HepG2 (cell line): ENCODE measurements around the gene IAH1. TPM values are rescaled to one million over a fixed set of nuclear protein-coding genes. Genes with fewer than 3 reads are reported as not detected.
A peak's percentile ranks its signal among the peaks of the same experiment; 100 is the strongest.

Experiments used
- ATAC-seq: fragments of 200-7000 bp; cut with Tn5 transposase; 3 replicates; pipeline ENCODE4 v1.9.1; 2020; ENCODE audit warnings: mild to moderate bottlenecking, moderate library complexity
- BruUV-seq: library from RNA; stranded (reverse); fragments of 400-500 nt; replicated peaks from 2 replicates; lab custom pipeline; 2021; lab: Mats Ljungman, UMichigan
- CTCF ChIA-PET: fragments of 300-600 bp; formaldehyde crosslinking; extraction: SDS; loops from one replicate; lab custom pipeline; 2021; ENCODE audit warnings: low total read pairs, inconsistent platforms, low intra/inter-chr PET ratio; lab: Yijun Ruan, JAX
- POLR2A ChIA-PET: fragments of 350-600 bp; sonication (Branson Sonifier 250); formaldehyde crosslinking; loops from one replicate; lab custom pipeline; 2020; ENCODE audit warnings: antibody characterized with exemption, inconsistent platforms; lab: Yijun Ruan, JAX
- DNase-seq: peaks from one replicate; pipeline ENCODE4 v3.0.0-alpha.2; 2015; ENCODE audit warnings: low spot score
- FAIRE-seq: peaks from 3 replicates; lab custom pipeline; 2011; peaks lifted over from hg19 to GRCh38; lab: Jason Lieb, UNC
- H2AFZ ChIP-seq: one replicate; pipeline ENCODE4 v1.6.1; 2011; ENCODE audit warnings: low read length, inconsistent platforms
- H3K27ac ChIP-seq: fragments of 300-600 bp; 3 replicates; pipeline ENCODE4 v1.8.0; 2011; ENCODE audit warnings: mixed run types, mild to moderate bottlenecking, mixed read lengths, low read length, inconsistent platforms; ENCODE audit not compliant: insufficient read depth; ENCODE audit errors: extremely low read length
- H3K27me3 ChIP-seq, 2 experiments: fragments of 200-600 bp in 1 of 2; 2 replicates in 1 of 2; 3 replicates in 1 of 2; pipeline versions ENCODE4 v1.6.0 to v1.8.0; 2011; ENCODE audit warnings: low read length in 2 of 2, mild to moderate bottlenecking in 2 of 2, moderate library complexity in 2 of 2, inconsistent platforms in 1 of 2; ENCODE audit not compliant: insufficient read depth in 2 of 2, control insufficient read depth in 1 of 2
- H3K36me3 ChIP-seq, 2 experiments: fragments of 200-600 bp in 1 of 2; replicated peaks in 1 of 2; 2 replicates in 1 of 2; 3 replicates in 1 of 2; pipeline versions ENCODE4 v1.5.1 to v1.8.0; 2011; ENCODE audit warnings: low read length in 2 of 2, inconsistent platforms in 1 of 2; ENCODE audit not compliant: insufficient read depth in 2 of 2, control insufficient read depth in 1 of 2
- H3K4me1 ChIP-seq: 2 replicates; pipeline ENCODE4 v1.5.1; 2012; ENCODE audit warnings: low read length, inconsistent platforms; ENCODE audit not compliant: insufficient read depth
- H3K4me2 ChIP-seq: 2 replicates; pipeline ENCODE4 v1.6.0; 2011; ENCODE audit warnings: low read depth, low read length, inconsistent platforms
- H3K4me3 ChIP-seq, 3 experiments: fragments of 200-600 bp in 1 of 3; sonication (generic), shearing (Covaris generic) in 1 of 3; replicated peaks in 1 of 3; 2 replicates each; pipeline ENCODE4 v1.5.1; 2011 to 2016; ENCODE audit warnings: low read length in 3 of 3, inconsistent platforms in 2 of 3, low read depth in 2 of 3, mild to moderate bottlenecking in 2 of 3, control low read depth in 1 of 3, mixed read lengths in 1 of 3; ENCODE audit not compliant: insufficient read depth in 1 of 3
- H3K79me2 ChIP-seq: one replicate; pipeline ENCODE4 v1.6.1; 2011; ENCODE audit warnings: low read length, inconsistent platforms; ENCODE audit not compliant: insufficient read depth
- H3K9ac ChIP-seq: 2 replicates; pipeline ENCODE4 v1.6.0; 2011; ENCODE audit warnings: mild to moderate bottlenecking, low read depth, low read length, inconsistent platforms; ENCODE audit not compliant: insufficient read depth
- H3K9me3 ChIP-seq: 2 replicates; pipeline ENCODE4 v1.5.1; 2012; ENCODE audit warnings: mild to moderate bottlenecking, low read length
- H4K20me1 ChIP-seq: 2 replicates; pipeline ENCODE4 v1.6.0; 2011; ENCODE audit warnings: inconsistent platforms, mild to moderate bottlenecking, low read length, moderate library complexity; ENCODE audit not compliant: insufficient read depth
- FOXK1 ChIP-seq: sonication (generic); formaldehyde crosslinking; IDR thresholded peaks from 2 replicates; pipeline ENCODE4 v1.4.0; 2020; ENCODE audit warnings: low read depth, missing genetic modification reagents, borderline replicate concordance
- GABPB1 ChIP-seq: IDR thresholded peaks from 2 replicates; pipeline ENCODE4 v1.6.1; 2016; ENCODE audit warnings: mild to moderate bottlenecking, missing genetic modification reagents, moderate library complexity, missing compliant biosample characterization
- KDM4B ChIP-seq: sonication (generic); formaldehyde crosslinking; IDR thresholded peaks from 2 replicates; pipeline ENCODE4 v1.4.0; 2020; ENCODE audit warnings: missing genetic modification reagents
- KLF16 ChIP-seq, 2 experiments: sonication (generic) in 1 of 2; formaldehyde crosslinking in 1 of 2; IDR thresholded peaks; 2 replicates each; pipeline versions ENCODE4 v1.6.1 to v1.8.0; 2016 to 2023; ENCODE audit warnings: missing genetic modification reagents in 2 of 2, missing compliant biosample characterization in 1 of 2
- MAFF ChIP-seq: IDR thresholded peaks from 2 replicates; pipeline ENCODE4 v1.6.1; 2011; ENCODE audit warnings: low read depth, low read length, improper control_type of control experiment
- MAFK ChIP-seq, 2 experiments: IDR thresholded peaks in 1 of 2; conservative IDR thresholded peaks in 1 of 2; 2 replicates each; pipeline ENCODE4 v1.6.1; 2011; ENCODE audit warnings: improper control_type of control experiment in 2 of 2, low read length in 2 of 2
- NR2F1 ChIP-seq, 2 experiments: fragments of 450-650 bp in 1 of 2; formaldehyde crosslinking in 1 of 2; IDR thresholded peaks; 2 replicates each; pipeline versions ENCODE4 v1.5.0 to v1.6.1; 2016 to 2020; ENCODE audit warnings: mild to moderate bottlenecking in 1 of 2, missing compliant biosample characterization in 1 of 2, missing genetic modification reagents in 1 of 2, moderate library complexity in 1 of 2
- SAFB2 ChIP-seq: sonication (generic); formaldehyde crosslinking; IDR thresholded peaks from 2 replicates; pipeline ENCODE4 v1.5.1; 2020; ENCODE audit warnings: missing genetic modification reagents, low read depth, mild to moderate bottlenecking, borderline replicate concordance
- SIX1 ChIP-seq: sonication (generic); formaldehyde crosslinking; IDR thresholded peaks from 2 replicates; pipeline ENCODE4 v1.4.0; 2020; ENCODE audit warnings: missing genetic modification reagents, borderline replicate concordance
- SMC3 ChIP-seq: IDR thresholded peaks from 2 replicates; pipeline ENCODE4 v1.6.1; 2011; ENCODE audit warnings: low read length, improper control_type of control experiment
- TGIF2 ChIP-seq: IDR thresholded peaks from 2 replicates; pipeline ENCODE4 v1.6.1; 2016; ENCODE audit warnings: control low read depth, missing compliant biosample characterization
- ZBTB38 ChIP-seq: sonication (generic); formaldehyde crosslinking; IDR thresholded peaks from 2 replicates; pipeline ENCODE4 v1.5.1; 2020; ENCODE audit warnings: mild to moderate bottlenecking, missing genetic modification reagents
- WGBS: methylation state at CpG from one replicate; pipeline ENCODE4 v1.1.6; 2017; ENCODE audit warnings: low lambda C conversion rate; 5-methylcytosine and 5-hydroxymethylcytosine counted together
- in situ Hi-C: cut with HindIII; loops from 2 replicates; pipeline ENCODE4 v1.10.0; 2017; ENCODE audit warnings: low pct_unique_long_range_greater_than_20kb; ENCODE audit not compliant: extremely low pct_ligation_motif_present
- intact Hi-C: fragments of 100-400 bp; cut with micrococcal nuclease; formaldehyde crosslinking; loops from one replicate; pipeline ENCODE4 v1.10.0; 2022; ENCODE audit not compliant: unreplicated experiment
- polyA plus RNA-seq, 8 experiments: library from polyadenylated mRNA; depleted of rRNA in 3 of 8; stranded (reverse) in 7 of 8; unstranded in 1 of 8; fragments of >200 nt; fragmentation: Illumina TruSeq in 4 of 8; extraction: Trizol in 4 of 8; gene quantifications; 2 replicates each; pipeline versions ENCODE4 v1.2.1 to v1.2.3, GENCODE V29; 2011 to 2016; ENCODE audit warnings: low read depth in 4 of 8, missing spikeins in 1 of 8, mixed read lengths in 1 of 8; ENCODE audit not compliant: insufficient read depth in 1 of 8
- total RNA-seq, 5 experiments: library from RNA; depleted of rRNA; stranded (reverse); fragments of >200 nt; fragmentation: Illumina TruSeq; extraction: Trizol; gene quantifications; 2 replicates each; pipeline ENCODE4 v1.2.3, GENCODE V29; 2016; ENCODE audit warnings: low read depth in 1 of 5

Gene IAH1
- total and polyA plus RNA-seq, 2 of the 13 experiments (the other 11 are each of a cell fraction or from before 2014, with no cell fraction given) = 43.6 to 44.4 TPM

- in situ Hi-C loops = no loop called here
- intact Hi-C loops = no loop called here
- H3K27me3 ChIP-seq = no peaks in the 10 kb centered on the region
- H2AFZ ChIP-seq = no peak overlapping the region
- TF ChIP-seq MAFK (conservative IDR thresholded peaks at IDR 0.05 in 1 of 2, IDR thresholded peaks at IDR 0.05 in 1 of 2; ENCODE audit: low read length in 2 of 2) (peak; percentile 15 to 70; a peak in 2 of 4 replicates), KDM4B (CRISPR knock-in tag) (no peak), MAFF (0 out of 2 replicates have a peak, but pooled peaks have one; percentile 1), FOXK1 (CRISPR knock-in tag) (no peak)
- TF ChIP-seq, all 625 proteins: peak for 2
- BruUV-seq = no TSS peak
- H3K27ac ChIP-seq = no peak overlapping the region
- CTCF ChIA-PET = no interaction called here
- H3K9ac ChIP-seq = no peak overlapping the region
- ATAC-seq (no peak), DNase-seq (no peak), FAIRE-seq (no peak)
- 97% methylated on average over 3 of the region's 3 CpGs for WGBS
- no peak overlapping the region for H3K4me3 ChIP-seq
- H3K9me3 ChIP-seq = no peaks in the 10 kb centered on the region
- H3K4me1 ChIP-seq = peaks cover 8% of the 10 kb centered on the region; the same call in 1 of the 2 replicates
- peaks cover 7 to 47% of the 10 kb centered on the region in 2 experiments; a peak in 4 of 5 replicates for H3K36me3 ChIP-seq
- POLR2A ChIA-PET = no interaction called here
- H3K4me2 ChIP-seq = no peak overlapping the region
- no peaks in the 10 kb centered on the region for H3K79me2 ChIP-seq
- no peaks in the 10 kb centered on the region for H4K20me1 ChIP-seq
These were observed 13.8 kb upstream of the IAH1 start for GRCh38 chr2:9460441-9461017.

- intact Hi-C loops = no loop called here
- 99% methylated on average over 3 of the region's 3 CpGs for WGBS
- DNase-seq (no peak), FAIRE-seq (no peak), ATAC-seq (no peak)
- Histone ChIP-seq H3K9ac (no peak overlapping the region), H2AFZ (no peak overlapping the region), H3K27ac (no peak overlapping the region), H3K36me3 (peaks cover 8 to 50% of the 10 kb centered on the region in 2 experiments; a peak in 4 of 5 replicates), H4K20me1 (no peaks in the 10 kb centered on the region), H3K27me3 (no peaks in the 10 kb centered on the region), H3K4me1 (peaks cover 8% of the 10 kb centered on the region; the same call in 1 of the 2 replicates), H3K79me2 (no peaks in the 10 kb centered on the region), H3K4me3 (no peak overlapping the region), H3K4me2 (no peak overlapping the region), H3K9me3 (no peaks in the 10 kb centered on the region)
- BruUV-seq = no TSS peak
- TF ChIP-seq SMC3 = no peak
- TF ChIP-seq NR2F1 (CRISPR knock-in tag; IDR thresholded peaks at IDR 0.05) = no peak
- TF ChIP-seq ZBTB38 (CRISPR knock-in tag) = no peak
- TF ChIP-seq SAFB2 (CRISPR knock-in tag) = no peak
- no peak for TF ChIP-seq KLF16 (CRISPR knock-in tag; IDR thresholded peaks at IDR 0.05)
- TF ChIP-seq SIX1 (CRISPR knock-in tag) = no peak
- TF ChIP-seq GABPB1 (CRISPR knock-in tag) = no peak
- no peak for TF ChIP-seq TGIF2 (CRISPR knock-in tag)
- POLR2A ChIA-PET = no interaction called here
- CTCF ChIA-PET = no interaction called here
- in situ Hi-C loops = no loop called here
These were observed 13.3 kb upstream of the IAH1 start for GRCh38 chr2:9461079-9461478.
